DND-41 (cell line): ENCODE measurements around the gene RPUSD3.
A peak's percentile ranks its signal among the peaks of the same experiment; 100 is the strongest.

ENCODE experiments used
- ATAC-seq: fragments of 200-7000 bp; cut with Tn5 transposase; 3 replicates; pipeline ENCODE4 v1.9.1; 2021; ENCODE audit warnings: low read depth; ENCODE audit not compliant: insufficient read depth
- DNase-seq: peaks from one replicate; pipeline ENCODE4 v3.0.0-alpha.2; 2020
- H2AFZ ChIP-seq: 2 replicates; pipeline ENCODE4 v1.6.0; 2012; ENCODE audit warnings: low read depth, low read length
- H3K27ac ChIP-seq: 2 replicates; pipeline ENCODE4 v1.5.1; 2012; ENCODE audit warnings: low read length, inconsistent platforms
- H3K27me3 ChIP-seq: fragments of 200-600 bp; sonication (generic); 2 replicates; pipeline ENCODE4 v1.6.0; 2012; ENCODE audit warnings: low read length, mild to moderate bottlenecking, inconsistent platforms; ENCODE audit not compliant: insufficient read depth, poor library complexity
- H3K36me3 ChIP-seq: 2 replicates; pipeline ENCODE4 v1.5.1; 2012; ENCODE audit warnings: low read length, inconsistent platforms; ENCODE audit not compliant: insufficient read depth
- H3K4me1 ChIP-seq: 2 replicates; pipeline ENCODE4 v1.5.1; 2012; ENCODE audit warnings: mild to moderate bottlenecking, low read length; ENCODE audit not compliant: insufficient read depth
- H3K4me2 ChIP-seq: 2 replicates; pipeline ENCODE4 v1.6.0; 2012; ENCODE audit warnings: mild to moderate bottlenecking, moderate library complexity, low read length, inconsistent platforms; ENCODE audit not compliant: insufficient read depth
- H3K4me3 ChIP-seq, 2 experiments: fragments of 200-600 bp in 1 of 2; shearing (Covaris generic) in 1 of 2; 2 replicates each; pipeline ENCODE4 v1.5.1; 2012 to 2016; ENCODE audit warnings: inconsistent platforms in 2 of 2, low read length in 2 of 2, mild to moderate bottlenecking in 2 of 2, low read depth in 1 of 2, moderate library complexity in 1 of 2
- H3K79me2 ChIP-seq: 2 replicates; pipeline ENCODE4 v1.6.0; 2012; ENCODE audit warnings: low read length, inconsistent platforms; ENCODE audit not compliant: insufficient read depth
- H3K9ac ChIP-seq: 2 replicates; pipeline ENCODE4 v1.6.0; 2012; ENCODE audit warnings: low read depth, mild to moderate bottlenecking, inconsistent platforms, low read length, moderate library complexity
- H3K9me3 ChIP-seq: 2 replicates; pipeline ENCODE4 v1.5.1; 2012; ENCODE audit warnings: low read length, moderate library complexity, mild to moderate bottlenecking, inconsistent platforms; ENCODE audit not compliant: insufficient read depth, severe bottlenecking
- H4K20me1 ChIP-seq: 2 replicates; pipeline ENCODE4 v1.6.0; 2012; ENCODE audit warnings: low read length; ENCODE audit not compliant: insufficient read depth
- CTCF ChIP-seq: IDR thresholded peaks from 2 replicates; pipeline ENCODE4 v1.5.1; 2012; ENCODE audit warnings: borderline replicate concordance, low read length, moderate library complexity, mild to moderate bottlenecking; ENCODE audit not compliant: poor library complexity, severe bottlenecking; ENCODE audit errors: extremely low read depth
- EZH2 ChIP-seq: IDR thresholded peaks from 3 replicates; pipeline ENCODE4 v1.6.1; 2012; ENCODE audit warnings: borderline replicate concordance, low read depth, mild to moderate bottlenecking, moderate library complexity, low read length, inconsistent platforms; ENCODE audit not compliant: severe bottlenecking

RPUSD3 gene

GRCh38 chr3:9809615-9810432 lies 34.0 kb downstream of the RPUSD3 start, which contains the start of gene TTLL3:
TSS of gene TTLL3 (plus strand) at chr3:9810262. CDS start at chr3:9810662, 400 bp downstream.
- Histone ChIP-seq H3K4me1 (no peaks in the 10 kb centered on the region), H3K4me2 (no peak within 1 kb of the TSS), H4K20me1 (peaks cover 8% of the 10 kb centered on the region), H3K27me3 (no peaks in the 10 kb centered on the region), H3K27ac (no peak within 1 kb of the TSS), H3K36me3 (peaks cover 76% of the 10 kb centered on the region), H3K4me3 (no peak within 1 kb of the TSS), H2AFZ (no peak within 1 kb of the TSS), H3K79me2 (no peaks in the 10 kb centered on the region), H3K9ac (no peak within 1 kb of the TSS), H3K9me3 (no peaks in the 10 kb centered on the region)
- no peak for ATAC-seq
- TF ChIP-seq CTCF, result no peak
- TF ChIP-seq EZH2, result no peak
- no peak for DNase-seq

- H3K27me3 ChIP-seq, result no peaks in the 10 kb centered on the region
- no peak for TF ChIP-seq EZH2
- no peak for TF ChIP-seq CTCF
- no peaks in the 10 kb centered on the region for H3K79me2 ChIP-seq
- H3K4me3 ChIP-seq, result no peak overlapping the region
- no peak overlapping the region for H3K9ac ChIP-seq
- H3K36me3 ChIP-seq, result peaks cover 81% of the 10 kb centered on the region
- H4K20me1 ChIP-seq, result peaks cover 8% of the 10 kb centered on the region
- H2AFZ ChIP-seq, result no peak overlapping the region
- no peak for ATAC-seq
- H3K9me3 ChIP-seq, result no peaks in the 10 kb centered on the region
- H3K4me1 ChIP-seq, result no peaks in the 10 kb centered on the region
- DNase-seq, result no peak
- H3K4me2 ChIP-seq, result no peak overlapping the region
- no peak overlapping the region for H3K27ac ChIP-seq
Measured at GRCh38 chr3:9809239-9809614, 34.6 kb downstream of the RPUSD3 start.

GRCh38 chr3:9808345-9809037 lies 35.3 kb downstream of the RPUSD3 start:
- H3K36me3 ChIP-seq, result peaks cover 87% of the 10 kb centered on the region
- no peak for TF ChIP-seq EZH2
- TF ChIP-seq CTCF, result peak; percentile 51
- no peaks in the 10 kb centered on the region for H3K9me3 ChIP-seq
- H3K27ac ChIP-seq, result no peak overlapping the region
- no peaks in the 10 kb centered on the region for H3K79me2 ChIP-seq
- H3K9ac ChIP-seq, result no peak overlapping the region
- no peak overlapping the region for H3K4me2 ChIP-seq
- no peaks in the 10 kb centered on the region for H3K27me3 ChIP-seq
- H4K20me1 ChIP-seq, result peaks cover 8% of the 10 kb centered on the region
- no peak overlapping the region for H3K4me3 ChIP-seq
- H2AFZ ChIP-seq, result no peak overlapping the region
- ATAC-seq (peak; percentile 73), DNase-seq (peak; percentile 33)
- no peaks in the 10 kb centered on the region for H3K4me1 ChIP-seq
